Measurements from ENCODE around the gene PAK6.

PAK6 gene

DNA sequence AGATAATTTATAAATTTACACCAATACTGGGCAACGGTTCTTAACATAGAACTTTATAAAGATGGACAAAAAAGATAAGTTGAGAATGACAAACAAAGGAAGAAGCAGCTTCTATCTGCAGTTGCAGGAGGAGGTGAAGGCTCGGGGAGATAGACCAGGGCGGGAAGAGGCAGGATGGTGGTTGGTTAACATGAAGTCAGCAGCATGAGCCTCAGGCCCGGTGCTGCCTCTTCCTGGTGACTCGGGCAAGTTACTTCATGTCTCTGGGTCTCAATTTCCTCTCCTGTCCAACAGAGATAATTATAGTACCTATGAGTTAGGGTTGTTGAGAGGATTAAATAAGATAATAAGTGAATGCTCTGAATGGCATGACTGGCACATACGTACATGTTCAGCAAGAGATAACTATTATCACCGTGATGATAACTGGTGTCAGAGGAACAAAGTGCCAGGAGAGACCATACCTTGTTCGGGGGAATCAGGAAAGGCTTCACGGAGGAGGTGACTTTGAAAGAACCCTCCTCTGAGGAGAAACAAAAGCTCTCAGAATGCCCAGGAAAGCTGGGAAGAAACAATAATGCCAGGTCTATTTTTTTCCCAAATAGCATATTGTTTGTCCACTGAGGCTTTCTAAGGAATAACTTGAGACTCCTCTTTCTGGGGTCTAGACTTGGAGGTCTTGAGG lies 4.4 kb downstream of the PAK6 start:
- DNase-seq (ENCODE audit: low read depth in 1 of 2, low spot score in 1 of 2), result no peak
- TF ChIP-seq GABPA (IDR thresholded peaks at IDR 0.05; ENCODE audit: low read depth), result no peak
- TF ChIP-seq, protein P1, sequence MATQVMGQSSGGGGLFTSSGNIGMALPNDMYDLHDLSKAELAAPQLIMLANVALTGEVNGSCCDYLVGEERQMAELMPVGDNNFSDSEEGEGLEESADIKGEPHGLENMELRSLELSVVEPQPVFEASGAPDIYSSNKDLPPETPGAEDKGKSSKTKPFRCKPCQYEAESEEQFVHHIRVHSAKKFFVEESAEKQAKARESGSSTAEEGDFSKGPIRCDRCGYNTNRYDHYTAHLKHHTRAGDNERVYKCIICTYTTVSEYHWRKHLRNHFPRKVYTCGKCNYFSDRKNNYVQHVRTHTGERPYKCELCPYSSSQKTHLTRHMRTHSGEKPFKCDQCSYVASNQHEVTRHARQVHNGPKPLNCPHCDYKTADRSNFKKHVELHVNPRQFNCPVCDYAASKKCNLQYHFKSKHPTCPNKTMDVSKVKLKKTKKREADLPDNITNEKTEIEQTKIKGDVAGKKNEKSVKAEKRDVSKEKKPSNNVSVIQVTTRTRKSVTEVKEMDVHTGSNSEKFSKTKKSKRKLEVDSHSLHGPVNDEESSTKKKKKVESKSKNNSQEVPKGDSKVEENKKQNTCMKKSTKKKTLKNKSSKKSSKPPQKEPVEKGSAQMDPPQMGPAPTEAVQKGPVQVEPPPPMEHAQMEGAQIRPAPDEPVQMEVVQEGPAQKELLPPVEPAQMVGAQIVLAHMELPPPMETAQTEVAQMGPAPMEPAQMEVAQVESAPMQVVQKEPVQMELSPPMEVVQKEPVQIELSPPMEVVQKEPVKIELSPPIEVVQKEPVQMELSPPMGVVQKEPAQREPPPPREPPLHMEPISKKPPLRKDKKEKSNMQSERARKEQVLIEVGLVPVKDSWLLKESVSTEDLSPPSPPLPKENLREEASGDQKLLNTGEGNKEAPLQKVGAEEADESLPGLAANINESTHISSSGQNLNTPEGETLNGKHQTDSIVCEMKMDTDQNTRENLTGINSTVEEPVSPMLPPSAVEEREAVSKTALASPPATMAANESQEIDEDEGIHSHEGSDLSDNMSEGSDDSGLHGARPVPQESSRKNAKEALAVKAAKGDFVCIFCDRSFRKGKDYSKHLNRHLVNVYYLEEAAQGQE (IDR thresholded peaks at IDR 0.05; ENCODE audit: insufficient replicate concordance, low read depth), result no peak
- TF ChIP-seq POLR2AphosphoS5 (IDR thresholded peaks at IDR 0.05; ENCODE audit: low read depth), result no peak
- TF ChIP-seq SPI1 (IDR thresholded peaks at IDR 0.05; ENCODE audit: borderline replicate concordance, low read depth), result no peak
- TF ChIP-seq, protein P2, sequence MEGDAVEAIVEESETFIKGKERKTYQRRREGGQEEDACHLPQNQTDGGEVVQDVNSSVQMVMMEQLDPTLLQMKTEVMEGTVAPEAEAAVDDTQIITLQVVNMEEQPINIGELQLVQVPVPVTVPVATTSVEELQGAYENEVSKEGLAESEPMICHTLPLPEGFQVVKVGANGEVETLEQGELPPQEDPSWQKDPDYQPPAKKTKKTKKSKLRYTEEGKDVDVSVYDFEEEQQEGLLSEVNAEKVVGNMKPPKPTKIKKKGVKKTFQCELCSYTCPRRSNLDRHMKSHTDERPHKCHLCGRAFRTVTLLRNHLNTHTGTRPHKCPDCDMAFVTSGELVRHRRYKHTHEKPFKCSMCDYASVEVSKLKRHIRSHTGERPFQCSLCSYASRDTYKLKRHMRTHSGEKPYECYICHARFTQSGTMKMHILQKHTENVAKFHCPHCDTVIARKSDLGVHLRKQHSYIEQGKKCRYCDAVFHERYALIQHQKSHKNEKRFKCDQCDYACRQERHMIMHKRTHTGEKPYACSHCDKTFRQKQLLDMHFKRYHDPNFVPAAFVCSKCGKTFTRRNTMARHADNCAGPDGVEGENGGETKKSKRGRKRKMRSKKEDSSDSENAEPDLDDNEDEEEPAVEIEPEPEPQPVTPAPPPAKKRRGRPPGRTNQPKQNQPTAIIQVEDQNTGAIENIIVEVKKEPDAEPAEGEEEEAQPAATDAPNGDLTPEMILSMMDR (IDR thresholded peaks at IDR 0.05; ENCODE audit: insufficient read depth, low read length), result no peak
- Histone ChIP-seq H3K4me3 (replicated peaks; ENCODE audit: insufficient read depth, low read length) (no peak overlapping the region), H3K27ac (replicated peaks) (no peak overlapping the region), H3K27me3 (ENCODE audit: insufficient read depth, poor library complexity, severe bottlenecking) (peaks cover 7% of the 10 kb centered on the region)

DNA sequence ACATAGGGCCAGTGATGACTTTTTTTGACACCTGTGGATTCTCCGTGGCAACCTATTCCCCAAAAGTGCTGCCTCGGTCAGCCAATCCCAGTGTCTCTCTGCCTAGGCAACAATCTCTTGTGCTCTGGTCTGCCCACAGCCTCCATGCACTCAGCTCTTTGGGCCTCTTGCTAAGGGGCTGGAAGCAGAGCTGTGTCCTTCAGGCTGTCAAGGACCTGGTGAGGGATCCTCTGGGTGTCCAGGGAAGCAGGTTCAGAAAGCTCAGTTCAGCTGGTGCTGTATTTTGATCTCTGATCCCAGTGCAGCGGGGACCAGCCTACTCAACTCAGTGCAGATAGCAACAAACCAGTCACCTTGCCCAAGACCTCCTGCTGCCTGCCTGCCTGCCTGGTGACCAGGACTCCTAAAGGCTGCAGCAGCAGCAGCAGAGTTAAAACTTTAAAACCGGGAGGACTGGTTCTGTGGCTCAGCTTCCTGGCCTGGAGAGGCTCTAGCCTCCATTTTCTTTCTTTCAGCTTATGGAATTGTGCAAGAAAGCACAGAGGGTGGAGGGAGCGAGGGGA lies 6.2 kb downstream of the PAK6 start:
- DNase-seq (ENCODE audit: low read depth in 1 of 2, low spot score in 1 of 2), result no peak
- H3K27ac ChIP-seq (replicated peaks), result no peak overlapping the region
- H3K4me3 ChIP-seq (replicated peaks; ENCODE audit: insufficient read depth, low read length), result no peak overlapping the region
- TF ChIP-seq, protein P1 (IDR thresholded peaks at IDR 0.05; ENCODE audit: insufficient replicate concordance, low read depth), result no peak
- TF ChIP-seq, protein P2 (IDR thresholded peaks at IDR 0.05; ENCODE audit: insufficient read depth, low read length), result no peak
- no peak for TF ChIP-seq SPI1 (IDR thresholded peaks at IDR 0.05; ENCODE audit: borderline replicate concordance, low read depth)
- TF ChIP-seq GABPA (IDR thresholded peaks at IDR 0.05; ENCODE audit: low read depth), result no peak
- no peak for TF ChIP-seq POLR2AphosphoS5 (IDR thresholded peaks at IDR 0.05; ENCODE audit: low read depth)
- H3K27me3 ChIP-seq (ENCODE audit: insufficient read depth, poor library complexity, severe bottlenecking), result no peaks in the 10 kb centered on the region

DNA sequence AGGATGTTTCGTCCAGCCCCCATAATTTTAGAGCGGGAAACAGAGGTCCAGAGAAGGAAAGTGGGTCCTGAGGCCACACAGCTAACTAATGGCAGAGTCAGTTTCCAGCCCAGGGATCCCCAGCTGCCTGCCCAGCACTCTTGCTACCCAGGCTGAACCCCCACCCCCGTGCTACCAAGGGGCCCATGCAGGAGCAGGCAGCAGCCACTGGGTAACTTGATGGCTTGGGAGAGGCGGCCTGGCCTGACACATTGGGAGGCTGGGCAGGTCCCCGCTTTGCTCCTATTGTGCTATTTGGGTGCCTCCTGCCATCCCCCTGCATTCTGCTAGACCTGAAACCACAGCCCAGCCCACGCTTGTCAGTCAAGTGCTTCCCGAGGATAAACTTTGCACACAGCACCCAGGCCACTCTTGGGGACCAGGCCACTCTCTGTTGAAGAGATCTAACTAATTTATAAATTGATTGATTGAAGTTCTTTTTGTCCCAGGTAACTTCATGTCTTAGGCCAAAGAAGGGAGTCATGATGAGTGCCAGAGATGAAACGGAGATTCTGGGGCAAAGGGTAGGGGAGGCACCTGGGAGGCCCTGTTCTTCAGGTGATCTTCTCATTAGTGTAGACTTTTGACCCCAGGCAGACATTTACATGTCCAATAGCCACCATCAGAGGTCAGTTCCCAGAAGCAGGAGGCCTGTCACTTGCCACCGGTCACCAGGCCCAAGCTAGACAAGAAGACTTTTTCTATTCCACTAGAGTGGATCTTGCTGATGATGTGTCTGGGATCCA lies 7.0 kb downstream of the PAK6 start:
- DNase-seq (ENCODE audit: low read depth in 1 of 2, low spot score in 1 of 2), result no peak
- Histone ChIP-seq H3K27ac (replicated peaks) (no peak overlapping the region), H3K4me3 (replicated peaks; ENCODE audit: insufficient read depth, low read length) (no peak overlapping the region), H3K27me3 (ENCODE audit: insufficient read depth, poor library complexity, severe bottlenecking) (no peaks in the 10 kb centered on the region)
- TF ChIP-seq, protein P1 (IDR thresholded peaks at IDR 0.05; ENCODE audit: insufficient replicate concordance, low read depth), result no peak
- TF ChIP-seq, protein P2 (IDR thresholded peaks at IDR 0.05; ENCODE audit: insufficient read depth, low read length), result no peak
- no peak for TF ChIP-seq SPI1 (IDR thresholded peaks at IDR 0.05; ENCODE audit: borderline replicate concordance, low read depth)
- TF ChIP-seq GABPA (IDR thresholded peaks at IDR 0.05; ENCODE audit: low read depth), result no peak
- no peak for TF ChIP-seq POLR2AphosphoS5 (IDR thresholded peaks at IDR 0.05; ENCODE audit: low read depth)

Data from HL-60 (cell line).